Mesangial cell (primary cell): ENCODE data around the gene PGM2L1. TPM values are rescaled to one million over a fixed set of nuclear protein-coding genes. Genes with fewer than 3 reads are reported as not detected.

Source experiments
- total RNA-seq: library from RNA; depleted of rRNA; stranded (reverse); fragments of >200 nt; gene quantifications from 2 replicates; pipeline ENCODE4 v1.2.3, GENCODE V29; 2015

The PGM2L1 gene
- 6.8 and 7.5 TPM in 2 replicates for total RNA-seq

GRCh38 chr11:74398244-74399159, at the start of gene PGM2L1:
Gene PGM2L1 (minus strand): TSS chr11:74398433. CDS start chr11:74398161, 272 bp downstream.

GRCh38 chr11:74311352-74311926, 86.8 kb downstream of the PGM2L1 start, which contains the start of gene P4HA3:
Gene P4HA3 (minus strand): TSS chr11:74311640. CDS start chr11:74311611, 29 bp downstream.

Other genes starting within 250 kb of the PGM2L1 start
- gene C2CD3, start 227.4 kb downstream of the PGM2L1 start, total RNA-seq, result 14.7 and 18.6 TPM in 2 replicates
- 73.8 and 78.7 TPM in 2 replicates for gene PPME1, start 227.1 kb downstream of the PGM2L1 start, total RNA-seq
- 1.6 and 3.9 TPM in 2 replicates for gene P4HA3, start 86.8 kb downstream of the PGM2L1 start, total RNA-seq
- gene KCNE3, start 69.1 kb upstream of the PGM2L1 start, total RNA-seq, result 0.81 and 1.0 TPM in 2 replicates
- 9.4 and 10.4 TPM in 2 replicates for gene LIPT2, start 95.3 kb upstream of the PGM2L1 start, total RNA-seq
- 3.3 and 9.8 TPM in 2 replicates for gene POLD3, start 194.1 kb upstream of the PGM2L1 start, total RNA-seq